DMS153 treated with DMSO at 0.1 percent for 48 hours (cell line): ENCODE measurements around the gene EYA2.

Experiments used
- DNase-seq: peaks from one replicate; lab custom pipeline; 2025; ENCODE audit not compliant: unreplicated experiment; lab: John Stamatoyannopoulos, UW

The EYA2 gene

DNA sequence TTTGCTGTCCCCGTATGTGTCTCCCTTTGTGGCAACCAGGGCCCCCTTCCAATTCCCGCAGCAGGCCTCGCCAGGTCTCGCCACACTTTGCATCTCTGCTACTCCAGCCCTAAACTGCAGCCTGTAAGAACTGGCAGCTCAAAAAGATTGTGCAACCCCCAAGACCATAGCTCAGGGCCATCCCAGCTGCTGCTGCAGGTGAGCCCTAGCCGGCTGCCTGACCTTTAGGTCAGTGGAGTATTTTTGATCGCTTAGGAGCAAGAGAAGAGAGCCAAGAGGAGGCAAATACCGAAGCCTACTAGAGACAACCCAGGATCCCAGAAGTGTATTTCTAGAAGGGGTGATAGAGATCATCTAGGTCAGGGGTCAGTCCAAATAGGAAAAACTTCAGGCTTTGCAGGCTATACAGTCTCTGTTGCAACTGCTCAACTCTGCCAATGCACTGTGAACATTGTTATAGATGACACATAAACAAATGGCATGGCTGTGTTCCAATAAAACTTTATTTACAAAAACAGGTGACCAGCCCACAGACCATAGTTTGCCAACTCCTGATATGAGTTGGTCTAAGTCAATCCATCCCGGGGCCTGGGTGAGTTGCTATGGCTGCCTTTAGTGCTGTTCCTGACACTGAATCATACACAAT is 138.4 kb downstream of the EYA2 start:
- DNase-seq, result no peak

GRCh38 chr20:47033665-47034064 is 139.0 kb downstream of the EYA2 start:
- no peak for DNase-seq

DNA sequence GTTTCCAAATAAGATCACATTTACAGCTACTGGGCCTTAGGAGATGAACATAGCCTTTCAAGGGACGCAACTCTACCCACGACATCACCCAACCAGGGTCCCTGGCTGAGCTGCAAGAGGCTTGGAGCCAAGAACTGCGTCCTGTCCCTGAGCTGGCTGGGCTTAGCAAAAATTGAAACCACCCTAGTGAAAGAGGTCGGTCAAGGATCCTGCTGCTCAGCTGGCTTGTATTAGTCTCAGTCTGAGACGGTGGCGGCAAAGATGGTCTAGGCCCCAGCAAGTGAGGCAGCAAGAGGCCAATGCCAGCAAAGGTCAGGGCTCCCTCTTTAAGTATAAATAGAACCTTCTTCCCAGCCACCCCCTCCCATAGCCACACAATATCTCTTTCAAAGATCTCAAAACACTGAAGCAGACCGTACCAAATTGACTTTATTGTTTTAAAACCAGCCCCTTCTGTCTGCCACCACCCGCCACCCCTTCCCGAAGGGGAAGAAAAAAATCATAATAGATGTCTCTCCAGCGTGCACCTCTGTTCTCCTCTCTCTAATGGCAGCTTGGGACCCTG is 140.5 kb downstream of the EYA2 start:
- no peak for DNase-seq

GRCh38 chr20:47036091-47036870 is 141.6 kb downstream of the EYA2 start:
- DNase-seq, result no peak

DNA sequence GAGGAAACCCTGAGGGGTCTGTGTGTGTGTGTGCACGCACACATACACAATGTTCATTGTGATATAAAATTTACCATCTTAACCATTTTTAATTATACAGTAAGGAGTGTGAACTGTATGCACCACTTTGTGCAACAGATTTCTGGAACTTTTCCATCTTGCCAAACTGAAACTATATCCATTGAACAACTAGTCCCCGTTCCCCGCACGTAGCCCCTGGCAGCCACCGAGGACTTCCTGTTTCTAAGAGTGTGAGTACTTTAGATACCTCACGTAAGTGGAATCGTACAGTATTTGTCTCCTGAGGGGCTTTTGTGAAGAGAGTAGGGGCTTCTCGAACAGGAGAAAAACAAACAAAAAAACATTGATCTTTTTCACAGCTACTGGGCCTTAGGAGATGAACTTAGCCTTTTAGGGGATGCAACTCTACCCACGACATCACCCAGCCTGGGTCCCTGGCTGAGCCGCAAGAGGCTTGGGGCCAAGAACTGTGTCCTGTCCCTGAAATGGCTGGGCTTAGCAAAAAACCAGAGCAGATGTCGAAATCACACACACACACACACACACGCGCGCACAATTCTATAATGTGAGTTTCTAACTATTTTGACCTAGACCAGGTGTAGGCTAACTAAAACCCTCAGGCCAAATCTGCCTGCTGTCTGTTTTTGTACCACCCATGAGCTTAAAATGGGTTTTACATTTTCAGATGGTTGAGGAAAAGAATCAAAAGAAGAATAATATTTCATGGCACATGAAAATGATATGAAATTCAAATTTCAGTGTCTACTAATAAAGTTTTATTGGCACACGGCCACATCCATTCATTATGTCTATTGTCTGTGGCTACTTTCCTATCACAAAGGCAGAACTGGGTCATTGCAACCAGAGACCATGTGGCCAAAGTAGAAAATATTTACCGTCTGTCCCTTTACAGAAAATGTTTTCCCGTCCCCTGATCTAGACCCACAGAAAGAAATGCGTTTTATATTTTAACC is 144.2 kb downstream of the EYA2 start:
- no peak for DNase-seq

DNA sequence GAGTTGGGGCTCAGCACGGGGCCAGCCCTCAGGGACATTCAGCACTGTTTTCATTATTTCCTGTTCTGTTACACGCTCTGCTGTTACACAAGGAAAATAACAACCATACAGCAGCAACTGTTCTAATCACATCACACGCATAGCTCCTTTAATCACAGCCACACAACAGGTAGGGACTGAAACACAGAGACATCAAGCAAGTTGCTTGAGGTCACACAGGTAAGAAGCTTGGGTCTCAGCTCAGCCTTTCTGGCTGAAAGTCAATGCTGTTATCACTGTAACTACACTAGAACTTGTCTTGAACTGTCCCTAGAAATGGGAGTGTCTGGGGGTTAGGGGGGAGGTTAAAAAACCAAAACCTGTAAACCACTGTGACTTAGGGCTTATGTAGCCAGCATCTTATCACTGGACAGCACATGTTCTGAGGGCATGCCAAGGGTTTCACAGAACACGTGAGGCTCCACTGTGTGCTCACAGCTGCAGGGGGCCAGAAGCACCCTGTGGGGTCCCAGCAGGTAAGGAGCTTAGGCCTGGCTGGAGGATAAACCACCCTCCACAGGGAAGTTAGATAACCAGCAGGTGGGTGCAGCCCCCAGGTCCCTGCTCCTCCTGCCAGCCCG is 146.0 kb downstream of the EYA2 start:
- DNase-seq, result no peak

GRCh38 chr20:47041396-47041899 is 146.8 kb downstream of the EYA2 start:
- no peak for DNase-seq

DNA sequence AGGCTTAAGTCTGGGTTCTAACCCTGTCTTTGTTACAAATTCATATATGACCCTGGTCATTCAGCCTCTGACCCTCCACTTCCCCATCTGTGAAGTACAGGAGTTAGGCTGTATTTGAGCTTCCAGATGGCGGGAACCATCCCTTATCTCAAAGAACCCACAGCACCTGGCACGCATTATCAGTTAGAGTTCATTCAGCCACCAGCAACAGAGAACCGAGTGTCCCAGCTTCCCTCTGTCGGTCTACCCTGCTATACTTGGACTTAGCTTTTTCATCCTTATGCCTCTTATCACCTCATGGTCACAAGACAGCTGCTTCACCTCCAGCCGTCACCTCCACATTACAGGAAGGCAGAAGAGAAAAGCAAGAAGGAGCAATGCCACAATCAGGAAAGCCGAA is 147.8 kb downstream of the EYA2 start:
- no peak for DNase-seq

GRCh38 chr20:47043086-47043485 is 148.4 kb downstream of the EYA2 start:
- DNase-seq, result no peak

DNA sequence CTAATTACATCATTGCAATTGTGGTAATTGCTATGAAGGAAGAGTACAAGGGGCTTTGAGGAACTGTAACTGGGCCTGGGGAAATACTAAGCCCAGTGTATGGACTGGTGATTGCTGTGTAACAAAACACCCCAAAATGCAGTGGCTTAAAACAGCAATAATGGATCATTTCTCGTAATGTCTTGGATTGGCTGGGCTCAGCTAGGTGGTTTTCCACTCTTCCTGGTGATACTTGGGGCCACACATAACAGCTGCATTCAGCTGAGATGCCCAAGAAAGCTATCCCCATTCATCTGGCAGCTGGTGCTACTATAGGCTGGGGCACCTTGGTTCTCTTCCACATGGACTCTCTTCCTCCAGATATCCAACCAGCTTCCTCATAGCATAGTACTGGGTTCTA is 150.3 kb downstream of the EYA2 start:
- DNase-seq, result no peak

- no peak for DNase-seq
These were observed 153.4 kb downstream of the EYA2 start for GRCh38 chr20:47048054-47048453.

GRCh38 chr20:47049771-47050170 is 155.1 kb downstream of the EYA2 start:
- no peak for DNase-seq

DNA sequence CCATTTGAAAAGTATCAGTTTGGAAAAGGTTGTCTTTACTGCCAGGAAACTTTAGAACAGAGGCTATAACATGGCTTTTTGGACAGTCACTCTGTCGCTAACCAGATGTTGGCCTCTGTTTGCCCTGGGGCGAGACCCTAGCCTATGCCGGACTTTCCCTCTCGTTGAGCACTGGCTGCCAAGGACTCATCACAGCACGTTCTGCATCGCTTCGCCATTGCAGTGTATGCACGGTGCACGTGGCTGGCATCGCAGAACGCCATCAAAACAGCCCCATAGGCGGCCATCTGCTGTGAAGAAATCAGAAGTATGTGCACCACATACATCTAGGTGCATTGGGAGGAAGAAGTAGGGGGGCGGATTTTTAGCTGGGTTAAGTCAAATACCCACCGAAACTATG is 156.4 kb downstream of the EYA2 start:
- no peak for DNase-seq

DNA sequence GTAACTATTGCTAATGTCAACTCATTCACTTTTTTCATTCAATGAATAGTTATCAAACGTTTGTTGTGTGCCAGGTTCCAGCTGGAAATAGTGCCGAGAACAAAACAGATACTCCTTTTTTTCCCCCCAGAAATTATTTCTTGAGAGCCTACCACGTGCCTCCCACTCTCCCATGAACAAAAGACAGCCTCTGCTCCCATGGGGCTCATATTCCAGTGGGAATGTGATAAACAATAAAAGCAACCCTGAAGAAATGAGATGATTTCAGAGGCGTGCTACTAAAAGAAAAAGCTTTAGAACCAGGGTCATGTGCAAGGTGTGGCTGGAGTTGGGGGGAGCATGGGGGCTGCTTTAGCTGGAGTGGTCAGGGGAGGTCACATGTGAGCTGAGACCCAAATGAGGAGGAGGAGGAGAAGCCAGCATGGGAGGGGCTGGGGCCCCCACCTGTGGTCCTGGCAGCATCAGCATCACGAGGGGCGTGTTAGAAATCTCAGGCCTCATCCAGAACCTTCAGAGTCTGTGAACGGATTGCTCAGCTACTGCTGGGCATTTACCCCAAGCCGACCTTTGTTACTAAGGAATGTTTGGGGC is 157.4 kb downstream of the EYA2 start:
- DNase-seq, result no peak

DNA sequence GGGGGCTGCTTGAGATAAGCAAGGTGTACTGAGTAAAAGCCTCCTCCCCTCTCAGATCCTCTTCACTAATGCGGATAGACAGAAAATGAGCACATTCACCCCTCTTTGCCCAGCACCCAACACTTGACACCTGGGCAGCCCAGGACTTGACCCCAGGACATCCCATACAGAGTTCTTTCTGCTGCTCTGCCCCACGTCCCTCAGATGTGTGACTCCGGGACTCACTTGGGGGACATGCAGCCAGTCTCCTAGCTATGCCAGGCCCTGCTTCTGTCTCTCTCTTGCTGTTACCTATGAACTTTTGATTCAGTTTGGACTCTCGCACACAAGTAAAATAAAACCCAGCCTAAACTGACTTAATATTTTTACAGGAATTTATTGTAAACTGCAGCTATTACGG is 159.9 kb downstream of the EYA2 start:
- no peak for DNase-seq

DNA sequence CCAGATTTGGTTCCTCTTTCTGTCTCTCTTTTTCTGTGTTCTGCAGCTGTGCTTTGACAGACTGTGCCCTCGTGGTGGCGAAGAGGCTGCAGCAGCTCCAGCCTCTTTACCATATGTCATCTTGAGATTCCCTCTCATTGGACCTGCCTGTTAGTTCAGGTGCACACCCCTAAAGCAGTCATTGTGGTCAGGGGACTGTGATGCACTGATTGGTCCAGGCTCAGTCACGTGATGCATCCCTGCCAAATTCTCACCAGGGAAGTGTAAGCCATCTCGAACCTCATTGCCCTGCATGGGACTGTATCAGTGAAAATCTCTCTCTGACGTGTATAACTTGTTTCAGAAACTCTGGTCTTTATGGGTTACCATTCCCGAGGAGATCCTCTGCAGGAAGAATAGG is 160.3 kb downstream of the EYA2 start:
- DNase-seq, result no peak

GRCh38 chr20:47055699-47056369 is 161.2 kb downstream of the EYA2 start:
- no peak for DNase-seq

DNA sequence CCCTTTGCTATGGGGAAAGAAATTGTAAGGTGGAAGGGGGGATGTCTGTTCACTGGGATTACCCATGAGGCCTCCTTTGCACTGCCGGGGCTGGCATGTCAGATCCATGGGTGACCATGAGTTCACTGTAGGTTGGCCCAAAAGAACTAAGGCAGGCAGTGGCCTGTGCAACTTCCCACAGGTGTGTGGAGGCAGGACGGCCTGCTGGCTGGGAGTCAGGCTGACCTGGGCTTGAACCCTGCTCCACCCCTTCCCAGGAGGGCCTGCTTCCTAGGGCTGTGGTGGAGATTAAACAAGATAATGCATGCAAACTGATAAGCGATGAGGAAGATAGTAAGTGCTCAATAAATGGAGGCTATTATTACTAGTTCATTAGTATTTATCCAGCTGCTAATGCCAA is 163.0 kb downstream of the EYA2 start:
- no peak for DNase-seq

DNA sequence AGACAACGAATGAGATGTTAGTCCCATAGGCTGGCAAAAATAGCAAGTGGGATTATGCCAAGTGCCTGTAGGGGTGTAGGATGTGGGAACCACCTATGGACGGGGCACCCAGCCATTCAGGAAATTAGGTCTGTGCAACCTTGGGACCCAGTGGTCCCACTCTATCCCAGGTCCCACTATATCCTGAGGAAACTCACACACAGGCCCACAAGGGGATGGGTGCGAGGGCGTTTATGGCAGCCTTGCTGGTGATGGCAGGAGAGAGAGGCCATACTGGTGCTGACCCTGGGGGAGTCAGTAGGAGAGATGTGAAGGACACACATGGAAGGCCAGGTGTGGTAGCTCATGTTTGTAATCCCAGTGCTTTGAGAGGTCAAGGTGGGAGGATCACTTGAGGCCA is 163.6 kb downstream of the EYA2 start:
- DNase-seq, result no peak

GRCh38 chr20:47059536-47059935 is 164.9 kb downstream of the EYA2 start:
- DNase-seq, result no peak
